Keratinocyte (primary cell): ENCODE data around the gene CA5B. TPM values are rescaled to one million over a fixed set of nuclear protein-coding genes. Genes with fewer than 3 reads are reported as not detected.
"Not testable (repeated sequence)": the region's sequence is repeated elsewhere in the genome, so short reads cannot be mapped to it uniquely, and the experiment has no call there.

ENCODE experiments used
- DNase-seq: peaks from one replicate; pipeline ENCODE4 v3.0.0-alpha.2; 2011; ENCODE audit warnings: low read depth, missing footprints, low spot score
- FAIRE-seq: peaks from 2 replicates; lab custom pipeline; 2011; peaks lifted over from hg19 to GRCh38; lab: Jason Lieb, UNC
- H2AFZ ChIP-seq: 2 replicates; pipeline ENCODE4 v1.6.0; 2012; ENCODE audit warnings: low read length, control low read depth, inconsistent platforms; ENCODE audit not compliant: control insufficient read depth
- H3K27ac ChIP-seq: 2 replicates; pipeline ENCODE4 v1.5.1; 2011; ENCODE audit warnings: low read length; ENCODE audit not compliant: control insufficient read depth, insufficient read depth
- H3K27me3 ChIP-seq: 3 replicates; pipeline ENCODE4 v1.6.0; 2011; ENCODE audit warnings: low read length; ENCODE audit not compliant: control insufficient read depth, insufficient read depth; ENCODE audit errors: extremely low read depth
- H3K36me3 ChIP-seq, 2 experiments: 2 replicates in 1 of 2; 3 replicates in 1 of 2; pipeline ENCODE4 v1.5.1; 2011; ENCODE audit warnings: low read length in 2 of 2, mild to moderate bottlenecking in 1 of 2; ENCODE audit not compliant: control insufficient read depth in 2 of 2, insufficient read depth in 2 of 2; ENCODE audit errors: extremely low read depth in 1 of 2
- H3K4me1 ChIP-seq: 3 replicates; pipeline ENCODE4 v1.5.1; 2011; ENCODE audit warnings: low read length; ENCODE audit not compliant: control insufficient read depth, insufficient read depth; ENCODE audit errors: extremely low read depth
- H3K4me2 ChIP-seq: 3 replicates; pipeline ENCODE4 v1.6.0; 2011; ENCODE audit warnings: low read depth, low read length; ENCODE audit not compliant: control insufficient read depth, insufficient read depth; ENCODE audit errors: extremely low read depth
- H3K4me3 ChIP-seq, 3 experiments: fragments of 200-600 bp in 1 of 3; sonication (generic) in 1 of 3; 2 replicates in 2 of 3; 3 replicates in 1 of 3; pipeline ENCODE4 v1.5.1; 2011 to 2016; ENCODE audit warnings: low read length in 3 of 3, mild to moderate bottlenecking in 3 of 3, control low read depth in 2 of 3, inconsistent platforms in 1 of 3, low read depth in 1 of 3, mixed read lengths in 1 of 3, mixed run types in 1 of 3, moderate library complexity in 1 of 3; ENCODE audit not compliant: control insufficient read depth in 2 of 3, insufficient read depth in 2 of 3; ENCODE audit errors: extremely low read depth in 1 of 3
- H3K79me2 ChIP-seq: 2 replicates; pipeline ENCODE4 v1.6.0; 2012; ENCODE audit warnings: low read length; ENCODE audit not compliant: control insufficient read depth, insufficient read depth
- H3K9ac ChIP-seq: 3 replicates; pipeline ENCODE4 v1.6.0; 2011; ENCODE audit warnings: low read length; ENCODE audit not compliant: control insufficient read depth, insufficient read depth; ENCODE audit errors: extremely low read depth
- H3K9me1 ChIP-seq: 3 replicates; pipeline ENCODE4 v1.6.0; 2011; ENCODE audit warnings: low read length; ENCODE audit not compliant: control insufficient read depth, insufficient read depth; ENCODE audit errors: extremely low read depth
- H3K9me3 ChIP-seq: 2 replicates; pipeline ENCODE4 v1.5.1; 2012; ENCODE audit warnings: low read depth, low read length; ENCODE audit not compliant: control insufficient read depth
- H4K20me1 ChIP-seq: 3 replicates; pipeline ENCODE4 v1.6.0; 2011; ENCODE audit warnings: low read length; ENCODE audit not compliant: control insufficient read depth, insufficient read depth; ENCODE audit errors: extremely low read depth
- CTCF ChIP-seq, 3 experiments: IDR thresholded peaks in 1 of 3; conservative IDR thresholded peaks in 1 of 3; optimal IDR thresholded peaks in 1 of 3; 2 replicates in 2 of 3; 3 replicates in 1 of 3; pipeline versions ENCODE3 to v1.5.1; 2011; ENCODE audit warnings: low read length in 3 of 3, mild to moderate bottlenecking in 3 of 3, moderate library complexity in 2 of 3, control low read depth in 1 of 3, inconsistent platforms in 1 of 3; ENCODE audit not compliant: insufficient read depth in 2 of 3; ENCODE audit errors: extremely low read depth in 1 of 3
- EZH2 ChIP-seq: IDR thresholded peaks from one replicate; pipeline ENCODE4 v1.6.1; 2012; ENCODE audit warnings: inconsistent platforms, mild to moderate bottlenecking, low read length, moderate library complexity
- dilution Hi-C: fragments of 300-500 bp; cut with MboI; formaldehyde crosslinking; loops from one replicate; pipeline ENCODE4 v1.7.0; 2020; ENCODE audit warnings: low sequenced_read_pairs; ENCODE audit not compliant: extremely low pct_ligation_motif_present
- polyA plus RNA-seq, 5 experiments: library from polyadenylated mRNA; depleted of rRNA in 3 of 5; stranded (reverse) in 3 of 5; stranded (forward) in 1 of 5; unstranded in 1 of 5; fragments of >200 nt; gene quantifications; 1 replicate in 1 of 5; 2 replicates in 3 of 5; 3 replicates in 1 of 5; pipeline versions ENCODE4 v1.2.1 to v1.2.3, GENCODE V29; 2011 to 2012; ENCODE audit warnings: missing spikeins in 2 of 5, low read depth in 1 of 5, low replicate concordance in 1 of 5

The CA5B gene
- polyA plus RNA-seq, 1 donor (not counting 4 experiments of a cell fraction or from before 2014, with no cell fraction given): 5.2 TPM

- H3K9ac ChIP-seq, H3K9me3 ChIP-seq, H2AFZ ChIP-seq, H3K36me3 ChIP-seq, H3K4me2 ChIP-seq, H4K20me1 ChIP-seq, H3K79me2 ChIP-seq, H3K4me3 ChIP-seq, DNase-seq, H3K27me3 ChIP-seq, H3K9me1 ChIP-seq, dilution Hi-C loops, FAIRE-seq, H3K4me1 ChIP-seq, H3K27ac ChIP-seq: not testable (repeated sequence)
Observed at GRCh38 chrX:15704273-15704672, 33.8 kb upstream of the CA5B start.

- FAIRE-seq: peak; percentile 81
Observed at GRCh38 chrX:15714529-15714928, 23.5 kb upstream of the CA5B start.

More at GRCh38 chrX:15714529-15714928, 23.5 kb upstream of the CA5B start:
- no peak for DNase-seq
- H3K79me2 ChIP-seq: no peaks in the 10 kb centered on the region
- no peaks in the 10 kb centered on the region for H3K9me1 ChIP-seq
- H3K27me3 ChIP-seq: no peaks in the 10 kb centered on the region
- H2AFZ ChIP-seq: no peak overlapping the region
- H3K9ac ChIP-seq: no peak overlapping the region
- peak overlapping the region; percentile 48 for H3K4me2 ChIP-seq
- peaks cover 13% of the 10 kb centered on the region for H3K4me1 ChIP-seq
- no peaks in the 10 kb centered on the region for H3K9me3 ChIP-seq
- TF ChIP-seq CTCF (optimal IDR thresholded peaks at IDR 0.05 in 1 of 3, IDR thresholded peaks at IDR 0.05 in 1 of 3, conservative IDR thresholded peaks at IDR 0.05 in 1 of 3; ENCODE audit: extremely low read depth in 1 of 3, insufficient read depth in 2 of 3, low read length in 3 of 3) (no peak), EZH2 (no peak)
- H3K27ac ChIP-seq: no peak overlapping the region
- no peak overlapping the region for H3K4me3 ChIP-seq
- H4K20me1 ChIP-seq: no peaks in the 10 kb centered on the region
- dilution Hi-C loops: no loop called here
- no peaks in the 10 kb centered on the region for H3K36me3 ChIP-seq
